Activated CD4-positive, alpha-beta T cell treated with anti-CD3 and anti-CD28 coated beads, Interleukin-2, amount 50 U/mL, for 48 hours (primary cell): ENCODE measurements around the gene RUFY2.

Experiments
- DNase-seq, 2 experiments: peaks; one replicate each; pipeline ENCODE4 v3.0.0-alpha.2; 2020

RUFY2 gene

GRCh38 chr10:68364101-68364886, 42.8 kb downstream of the RUFY2 start:
- DNase-seq: no peak

- DNase-seq: no peak
These were observed 44.5 kb downstream of the RUFY2 start for GRCh38 chr10:68362590-68362989.

GRCh38 chr10:68359189-68359588, 47.9 kb downstream of the RUFY2 start:
- DNase-seq: no peak

GRCh38 chr10:68353537-68353936, 53.5 kb downstream of the RUFY2 start:
- DNase-seq: no peak

- peak; percentile 43 to 50 for DNase-seq
These were observed 58.8 kb downstream of the RUFY2 start for GRCh38 chr10:68348265-68348741.

- DNase-seq: no peak
These were observed 60.3 kb downstream of the RUFY2 start for GRCh38 chr10:68346774-68347173.

- DNase-seq: no peak
These were observed 61.5 kb downstream of the RUFY2 start for GRCh38 chr10:68345621-68346020.

- DNase-seq: no peak
These were observed 64.1 kb downstream of the RUFY2 start for GRCh38 chr10:68342909-68343516.

- no peak for DNase-seq
These were observed 66.6 kb downstream of the RUFY2 start for GRCh38 chr10:68340358-68341080.

GRCh38 chr10:68336754-68337351, 70.2 kb downstream of the RUFY2 start:
- DNase-seq: no peak

GRCh38 chr10:68334672-68335467, 72.2 kb downstream of the RUFY2 start:
- no peak for DNase-seq

- no peak for DNase-seq
These were observed 73.3 kb downstream of the RUFY2 start for GRCh38 chr10:68333440-68334431.

- DNase-seq: no peak
These were observed 74.0 kb downstream of the RUFY2 start for GRCh38 chr10:68333058-68333395.

- peak; percentile 63 to 65 for DNase-seq
These were observed 74.6 kb downstream of the RUFY2 start, which contains the start of gene PBLD for GRCh38 chr10:68332259-68333057. TSS of gene PBLD (minus strand) at chr10:68332928. CDS start at chr10:68306844, 26,084 bp downstream.

- DNase-seq: peak; percentile 98 to 99
These were observed 75.4 kb downstream of the RUFY2 start, which contains the start of gene HNRNPH3 for GRCh38 chr10:68331455-68332258. TSS of gene HNRNPH3 (plus strand) at chr10:68332064. CDS start at chr10:68337222, 5,158 bp downstream.

GRCh38 chr10:68330852-68331454, 76.1 kb downstream of the RUFY2 start:
- peak; percentile 16 to 34 for DNase-seq

- no peak for DNase-seq
These were observed 77.6 kb downstream of the RUFY2 start for GRCh38 chr10:68329506-68329861.

GRCh38 chr10:68327889-68328786, 78.9 kb downstream of the RUFY2 start:
- DNase-seq: no peak
